HG02885 (cell line): ENCODE results near the gene CD209.
"Not testable (repeated sequence)": the region's sequence is repeated elsewhere in the genome, so short reads cannot be mapped to it uniquely, and the experiment has no call there.

Experiments
- ATAC-seq: cut with Tn5 transposase; IDR thresholded peaks from one replicate; pipeline ENCODE4 v1.9.1; 2021; ENCODE audit warnings: mild to moderate bottlenecking; ENCODE audit not compliant: unreplicated experiment, poor library complexity

The CD209 gene

DNA sequence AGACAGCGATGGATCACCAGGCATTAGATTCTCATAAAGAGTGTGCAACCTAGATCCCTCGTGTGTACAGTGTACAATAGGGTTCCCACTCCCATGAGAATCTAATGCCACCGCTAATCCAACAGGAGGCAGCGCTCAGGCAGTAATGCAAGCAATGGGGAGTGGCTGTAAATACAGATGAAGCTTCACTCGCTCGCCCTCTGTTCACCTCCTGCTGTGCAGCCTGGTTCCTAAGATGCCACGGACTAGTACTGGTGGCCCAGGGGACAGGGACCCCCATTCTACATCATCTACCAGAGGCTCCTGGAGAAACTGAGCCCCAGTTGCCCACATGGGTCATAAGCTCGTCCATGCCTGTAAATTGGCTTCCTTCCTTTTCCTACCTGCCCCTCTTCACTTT, 23.7 kb upstream of the CD209 start:
- ATAC-seq: no peak

DNA sequence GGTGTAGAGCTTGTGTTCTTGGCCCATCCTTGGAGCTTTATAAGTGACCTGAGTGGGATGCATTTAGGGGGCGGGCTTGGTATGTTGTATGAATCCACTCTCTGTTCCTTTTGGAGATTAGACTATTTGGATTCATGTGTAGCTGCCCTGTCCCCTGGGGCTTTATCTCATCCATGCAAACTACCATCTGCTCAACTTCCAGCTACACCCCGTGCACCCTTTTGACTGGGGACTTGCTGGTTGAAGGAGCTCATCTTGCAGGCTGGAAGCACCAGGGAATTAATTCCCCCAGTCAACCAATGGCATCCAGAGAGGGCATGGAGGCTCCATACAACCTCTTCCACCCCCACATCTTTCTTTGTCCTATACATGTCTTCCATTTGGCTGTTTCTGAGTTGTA, 21.8 kb upstream of the CD209 start:
- no peak for ATAC-seq

DNA sequence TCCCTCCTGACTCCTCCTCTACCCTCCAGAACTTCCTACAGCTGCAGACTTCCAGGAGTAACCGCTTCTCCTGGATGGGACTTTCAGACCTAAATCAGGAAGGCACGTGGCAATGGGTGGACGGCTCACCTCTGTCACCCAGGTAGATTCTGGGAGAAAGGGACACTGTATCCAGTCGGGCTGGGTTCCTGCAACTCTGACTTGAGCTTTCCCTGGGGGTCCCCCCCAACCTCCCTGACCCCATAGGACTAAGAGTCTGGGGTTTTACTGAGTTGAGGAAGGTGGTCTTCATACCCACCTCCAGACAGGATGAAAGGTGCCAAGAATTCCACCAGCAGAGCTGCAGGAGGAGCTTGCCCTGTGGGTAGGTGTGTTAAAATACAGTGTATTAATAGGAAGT, 20.2 kb upstream of the CD209 start:
- no peak for ATAC-seq

- ATAC-seq: no peak
Observed at GRCh38 chr19:7766535-7766934, 19.2 kb upstream of the CD209 start.

- ATAC-seq: not testable (repeated sequence)
Observed at GRCh38 chr19:7765043-7765442, 17.7 kb upstream of the CD209 start.

- not testable (repeated sequence) for ATAC-seq
Observed at GRCh38 chr19:7764157-7764556, 16.8 kb upstream of the CD209 start.

GRCh38 chr19:7763696-7764095, 16.4 kb upstream of the CD209 start:
- ATAC-seq: no peak

GRCh38 chr19:7762719-7763293, 15.5 kb upstream of the CD209 start, which contains the start of gene CLEC4M:
Gene CLEC4M, plus strand, starts transcription at chr19:7763243. Its CDS starts 24 bp downstream, at chr19:7763267.
- no peak for ATAC-seq

GRCh38 chr19:7759156-7759555, 11.8 kb upstream of the CD209 start:
- ATAC-seq: no peak

DNA sequence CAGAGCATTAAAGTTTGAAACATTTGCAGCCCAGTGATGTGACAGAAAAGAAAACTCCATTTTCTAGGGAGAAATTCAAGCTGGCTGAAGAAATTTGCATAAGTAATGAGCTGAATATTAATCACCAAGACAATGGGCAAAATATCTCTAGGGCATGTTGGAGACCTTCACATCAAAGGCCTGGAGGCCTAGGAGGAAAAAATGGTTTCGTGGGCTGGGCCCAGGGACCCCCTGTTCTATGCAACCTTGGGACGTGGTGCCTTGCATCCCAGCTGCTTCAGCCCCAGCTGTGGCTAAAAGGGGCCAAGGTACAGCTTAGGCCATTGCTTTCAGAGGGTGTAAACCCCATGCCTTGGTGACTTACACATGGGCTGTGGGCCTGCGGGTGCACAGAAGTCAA, 10.0 kb upstream of the CD209 start:
- no peak for ATAC-seq

DNA sequence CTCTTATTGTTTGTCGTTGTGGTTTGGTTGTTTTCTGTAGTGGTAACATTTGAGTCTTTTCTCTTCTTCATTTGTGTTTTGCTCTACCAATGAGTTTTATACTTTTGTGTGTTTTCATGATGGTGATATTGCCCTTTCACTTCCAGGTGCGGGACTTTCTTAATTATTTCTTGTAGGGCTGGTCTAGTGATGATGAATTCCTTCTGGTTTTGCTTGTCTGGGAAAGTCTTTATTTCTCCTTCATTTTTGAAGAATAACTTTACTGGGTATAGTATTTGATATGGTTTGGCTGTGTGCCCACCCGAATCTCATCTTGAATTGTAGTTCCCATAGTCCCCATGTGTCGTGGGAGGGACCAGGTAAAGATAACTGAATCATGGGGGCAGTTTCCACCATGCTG, 8.9 kb upstream of the CD209 start:
- ATAC-seq: no peak

GRCh38 chr19:7751157-7751783, 3.9 kb upstream of the CD209 start:
- no peak for ATAC-seq

GRCh38 chr19:7748756-7749155, 1.4 kb upstream of the CD209 start:
- ATAC-seq: no peak

DNA sequence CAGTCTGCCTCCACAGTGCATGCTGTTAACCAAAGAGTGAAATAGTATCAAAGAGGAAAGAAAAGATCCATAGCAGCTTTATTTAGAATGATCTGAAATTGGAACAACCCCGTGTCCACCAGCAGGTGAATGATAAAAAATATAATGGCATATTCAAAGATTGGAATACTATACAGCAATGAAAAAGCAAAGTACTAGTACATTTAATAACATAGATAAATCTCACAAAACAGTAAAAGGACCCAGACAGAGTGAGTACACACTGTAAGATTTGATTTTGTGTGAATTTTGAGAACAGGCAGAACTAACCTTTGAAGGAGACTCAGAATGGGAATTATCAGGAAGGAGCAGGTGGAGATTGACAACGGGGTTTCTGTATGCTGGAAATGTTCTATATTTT, 837 bp upstream of the CD209 start:
- ATAC-seq: no peak

DNA sequence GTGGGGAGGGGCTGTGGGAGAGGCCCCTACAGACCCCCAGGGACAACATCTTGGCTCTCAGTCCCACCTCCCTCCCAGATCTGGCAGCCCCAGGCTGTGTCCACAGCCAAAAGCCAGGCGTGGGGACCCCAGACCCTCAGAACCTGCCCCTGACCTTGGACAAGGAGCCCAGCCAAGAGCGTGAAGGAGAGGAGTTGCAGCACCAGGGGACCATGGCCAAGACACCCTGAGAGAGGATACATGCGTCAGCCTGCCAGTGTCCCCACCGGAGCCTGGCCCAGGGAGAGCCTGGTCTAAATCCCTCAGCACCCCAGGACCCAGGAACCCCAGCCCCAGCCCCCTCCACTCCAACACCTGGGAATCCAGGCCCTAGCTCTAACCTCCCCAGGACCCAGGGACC, 1.0 kb downstream of the CD209 start:
- ATAC-seq: not testable (repeated sequence)

- no peak for ATAC-seq
Observed at GRCh38 chr19:7744871-7745650, 2.3 kb downstream of the CD209 start.

- ATAC-seq: no peak
Observed at GRCh38 chr19:7744199-7744786, 3.0 kb downstream of the CD209 start.

DNA sequence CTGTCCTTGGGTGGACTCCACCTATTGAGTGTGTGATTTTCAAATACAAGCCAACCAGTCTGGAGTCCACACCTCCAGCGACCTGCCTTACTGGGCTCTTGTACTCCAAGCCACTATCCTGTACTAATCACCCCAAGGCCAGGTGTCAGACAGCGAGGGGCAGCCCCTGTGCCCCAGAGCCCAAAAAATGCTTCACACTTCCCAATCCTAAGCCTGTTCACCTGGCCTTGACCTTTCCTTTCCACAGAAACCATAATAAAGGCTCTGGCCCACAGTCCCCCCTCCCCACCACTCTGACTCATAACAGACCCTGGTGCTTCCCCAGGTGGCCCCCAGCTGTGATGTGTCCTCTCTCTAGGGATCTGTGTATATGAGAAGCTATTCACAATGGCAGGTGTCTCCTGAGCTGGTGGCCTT, 3.9 kb downstream of the CD209 start:
- no peak for ATAC-seq

DNA sequence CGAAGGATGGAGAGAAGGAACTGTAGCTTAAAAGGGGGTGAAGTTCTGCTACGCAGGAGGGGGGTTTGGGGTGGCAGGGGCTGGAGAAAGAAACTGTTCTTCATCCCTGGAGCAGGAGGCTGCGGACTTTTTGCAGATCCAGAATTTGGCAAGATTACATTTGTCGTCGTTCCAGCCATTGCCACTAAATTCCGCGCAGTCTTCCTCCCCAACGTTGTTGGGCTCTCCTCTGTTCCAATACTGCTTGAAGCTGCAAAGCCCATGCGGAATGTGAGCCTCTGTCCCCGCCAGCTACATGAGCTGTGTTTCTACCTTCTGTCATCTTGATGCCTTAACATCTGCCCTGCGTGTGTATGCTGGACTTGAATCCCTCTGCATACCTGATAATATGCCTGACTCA, 4.3 kb downstream of the CD209 start:
- ATAC-seq: no peak

GRCh38 chr19:7742575-7742974, 4.8 kb downstream of the CD209 start:
- ATAC-seq: no peak

DNA sequence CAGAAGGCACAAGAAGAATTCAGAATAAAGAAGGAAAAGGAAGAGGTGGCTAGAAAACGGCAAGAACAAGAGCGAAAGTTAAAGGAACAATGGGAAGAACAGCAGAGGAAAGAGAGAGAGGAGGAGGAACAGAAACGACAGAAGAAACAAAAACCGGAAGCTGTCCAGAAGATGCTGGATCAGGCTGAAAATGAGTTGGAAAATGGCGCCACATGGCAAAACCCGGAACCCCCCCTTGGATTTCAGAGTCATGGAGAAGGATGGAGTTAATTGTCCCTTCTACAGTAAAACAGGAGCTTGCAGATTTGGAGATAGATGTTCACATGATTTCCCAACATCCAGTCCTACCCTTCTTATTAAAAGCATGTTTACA, 6.7 kb downstream of the CD209 start:
- no peak for ATAC-seq
